Heart right ventricle (tissue), 16 donors: Measurements from ENCODE around the gene IFITM10. TPM values are rescaled to one million over a fixed set of nuclear protein-coding genes. Genes with fewer than 3 reads are reported as not detected.

Experiments
- ATAC-seq, 8 donors: fragments of 200-7000 bp; cut with Tn5 transposase; one replicate each; pipeline ENCODE4 v1.9.1; 2020; ENCODE audit warnings: mild to moderate bottlenecking in 8 of 8, moderate library complexity in 8 of 8, moderate number of reproducible peaks in 1 of 8
- DNase-seq, 2 donors: peaks; one replicate each; pipeline ENCODE4 v3.0.0-alpha.2; 2020
- H3K27ac ChIP-seq, 10 donors: fragments of 200-600 bp; sonication (generic) in 2 of 10; one replicate each; pipeline versions ENCODE4 v1.5.0 to v1.8.0; 2020 to 2022; ENCODE audit warnings: mild to moderate bottlenecking in 3 of 10
- H3K27me3 ChIP-seq, 7 donors: fragments of 200-600 bp; one replicate each; pipeline ENCODE4 v1.8.0; 2021 to 2022; ENCODE audit warnings: mild to moderate bottlenecking in 2 of 7
- H3K36me3 ChIP-seq, 9 donors: fragments of 200-600 bp; sonication (generic) in 1 of 9; one replicate each; pipeline versions ENCODE4 v1.5.0 to v1.8.0; 2020 to 2022; ENCODE audit warnings: mild to moderate bottlenecking in 2 of 9
- H3K4me1 ChIP-seq, 9 donors: fragments of 200-600 bp; sonication (generic) in 1 of 9; one replicate each; pipeline versions ENCODE4 v1.5.0 to v1.8.0; 2020 to 2022; ENCODE audit warnings: mild to moderate bottlenecking in 4 of 9
- H3K4me3 ChIP-seq, 10 donors: fragments of 200-600 bp; sonication (generic) in 2 of 10; one replicate each; pipeline versions ENCODE4 v1.5.0 to v1.8.0; 2020 to 2022; ENCODE audit warnings: mild to moderate bottlenecking in 7 of 10, moderate library complexity in 2 of 10
- H3K9me3 ChIP-seq, 11 donors: fragments of 200-600 bp in 10 of 11; sonication (generic) in 2 of 11; one replicate each; pipeline versions ENCODE4 v1.5.0 to v1.8.0; 2013 to 2022; ENCODE audit warnings: mild to moderate bottlenecking in 2 of 11, control low read depth in 1 of 11, moderate library complexity in 1 of 11
- WGBS, 2 donors: extraction: QIAGEN DNeasy Blood & Tissue Kit; methylation state at CpG; one replicate each; pipeline ENCODE4 v1.1.7; 2013; ENCODE audit warnings: inconsistent platforms in 1 of 2; 5-methylcytosine and 5-hydroxymethylcytosine counted together
- intact Hi-C, 10 donors: fragments of 100-400 bp; cut with DNase I; formaldehyde crosslinking; loops; one replicate each; pipeline versions ENCODE4 v1.11.1 to v1.14.2; 2022
- polyA plus RNA-seq, 2 donors: library from polyadenylated mRNA; stranded (reverse); fragments of 200-250 nt; gene quantifications; one replicate each; pipeline ENCODE4 v1.2.3, GENCODE V29; 2013
- total RNA-seq, 10 donors: library from RNA; stranded (reverse); fragmentation: NEBNext Ultra II Directional in 3 of 10; extraction: Animal tissue kit (Norgen Biotek cat#: 25700) in 3 of 10; gene quantifications; one replicate each; pipeline versions ENCODE4 v1.2.1 to v1.2.4, GENCODE V29; 2021 to 2023
- TF ChIP-seq, protein P1 (sequence below), 9 donors: fragments of 200-600 bp; sonication (generic) in 2 of 9; IDR thresholded peaks; one replicate each; pipeline versions ENCODE4 v1.5.0 to v1.8.0; 2021 to 2022; ENCODE audit warnings: antibody characterized with exemption in 9 of 9, mild to moderate bottlenecking in 5 of 9, moderate library complexity in 1 of 9
- donor health status: Arrhythmogenic right ventricular cardiomyopathy.
- donor health status: ischemic (EF 13 %, LVEDD 7.1; RV severe dilation, severe dysfunction).
- donor health status: healthy with polysubstance abuse.
- donor health status: DM: no; HTN: yes; CAD: no.
- donor health status: DM: no; HTN: no; CAD: no.
- donor health status: ischemic (EF 25% LVEDD 6.9; RV normal size, moderate dysfunction).
- donor health status: ischemic (EF 25% LVEDD 5.7; RV mildly dilated, moderate dysfunction).
- donor health status: healthy.
- donor health status: DM: yes; HTN: yes; CAD: no.
- donor health status: Ischemic cardiomyopathy.
- donor health status: ischemic (EF 35%, LVEDD 5.7; RV mildly dilated, moderate dysfunction).
- donor health status: nonischemic (EF 11% LVEDD 7.7; RV severe dilation, severe dysfunction).
- donor health status: DM: yes; HTN: yes; CAD: no.
- donor health status: PGD.
- donor health status: ischemic (EF 29% LVEDD 5.4; RV normal size, mild dysfunction).
- donor health status: nonischemic (EF 23%, LVEDD 6.1; RV moderate dilation, normal function).

Gene IFITM10
- total and polyA plus RNA-seq, 12 donors, result 0.07 to 2.4 (median 0.42) TPM

DNA sequence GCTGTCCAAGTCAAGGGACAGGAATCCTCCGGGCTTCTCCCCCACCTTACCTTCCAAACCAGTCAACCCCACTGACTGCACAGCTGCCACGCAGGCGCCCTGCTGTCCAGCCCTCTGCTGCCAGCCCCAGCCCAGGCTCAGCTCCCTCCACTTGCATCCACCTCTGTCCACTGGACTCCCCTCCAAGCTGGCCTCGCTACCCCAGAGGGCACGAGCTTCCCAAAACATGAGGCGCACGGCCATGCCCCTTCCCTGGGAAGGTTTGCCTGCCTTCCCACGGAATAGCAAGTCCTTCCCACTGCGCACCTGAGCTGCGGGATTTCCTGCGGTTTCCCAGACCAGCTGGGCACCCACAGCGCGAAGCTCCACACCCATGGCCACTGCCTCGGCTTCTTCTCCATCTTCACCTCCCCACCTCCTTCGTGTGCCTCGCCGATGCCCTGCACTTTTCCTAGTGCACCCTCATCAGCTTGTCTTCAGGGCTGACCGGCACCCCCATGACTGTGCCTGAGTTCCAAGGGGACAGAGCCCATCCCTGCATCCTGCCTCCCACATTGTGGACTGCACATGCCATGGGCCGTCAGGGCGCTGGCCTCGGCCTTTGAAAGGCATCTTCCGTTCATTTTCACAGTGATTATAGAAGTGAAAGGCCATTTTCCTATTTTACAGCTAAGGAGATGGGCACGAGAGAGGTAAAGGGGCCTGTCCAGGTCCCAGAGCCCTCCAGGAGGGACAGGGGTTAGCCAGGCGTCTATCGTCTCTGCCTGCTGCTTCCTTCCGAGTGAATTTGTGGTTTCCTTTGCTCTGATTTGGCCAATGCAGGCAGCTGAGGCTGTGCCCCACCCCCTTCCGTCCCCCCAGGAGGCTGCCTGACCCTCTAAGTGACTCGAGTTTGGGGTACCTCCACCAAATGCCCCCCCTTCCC, 16.4 kb downstream of the IFITM10 start:
- WGBS, 2 donors, result 71% methylated on average over 28 of the region's 28 CpGs
- H3K27me3 ChIP-seq, result peaks cover 5 to 94% (median 69%) of the 10 kb centered on the region in 7 donors

DNA sequence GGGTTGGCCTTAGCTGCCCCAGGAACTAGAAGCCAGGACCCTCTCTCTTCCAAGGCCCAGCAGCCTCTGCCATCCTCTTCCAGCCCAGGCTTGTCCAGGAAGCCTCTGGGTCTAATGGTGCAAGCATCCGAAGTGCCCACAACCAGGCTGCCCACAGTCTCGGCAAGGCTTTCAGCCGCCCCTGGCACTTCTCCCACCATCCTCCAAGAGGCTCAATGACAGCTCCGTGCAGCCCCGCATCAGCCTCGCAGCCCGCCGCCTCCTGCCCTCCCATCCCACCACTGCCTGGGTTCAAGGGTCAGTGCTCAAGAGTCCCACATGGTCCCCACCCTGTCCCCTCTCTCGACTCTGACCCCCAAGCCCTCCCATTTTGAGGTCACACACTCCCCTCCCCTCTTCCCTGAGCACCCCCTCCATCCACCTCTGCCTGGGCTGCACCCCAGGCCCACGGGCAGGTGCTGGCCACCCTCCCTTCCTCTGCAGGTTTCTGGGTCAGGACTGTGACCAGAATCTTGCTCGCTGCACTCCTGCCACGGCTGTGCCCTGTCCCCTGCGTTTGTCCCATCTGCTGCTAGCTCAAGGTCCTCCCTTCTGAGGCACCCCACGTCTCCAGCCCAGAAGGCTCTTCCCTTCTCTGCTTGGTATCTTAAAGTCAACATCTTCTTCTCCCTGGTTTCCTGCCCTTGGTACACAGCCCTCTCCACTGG, 17.2 kb downstream of the IFITM10 start:
- DNase-seq (no peak), ATAC-seq (peak in 2 of 8 donors; percentile 16 to 21)
- 70 to 71% methylated on average over 14 of the region's 14 CpGs for WGBS, 2 donors
- H3K4me3 ChIP-seq, result no peak overlapping the region
- intact Hi-C loops, result no loop called here
- peaks cover 5 to 94% (median 74%) of the 10 kb centered on the region in 7 donors for H3K27me3 ChIP-seq
- H3K27ac ChIP-seq, result no peak overlapping the region
- H3K9me3 ChIP-seq, result peaks cover 0 to 21% (median 0%) of the 10 kb centered on the region in 11 donors
- H3K4me1 ChIP-seq, result no peaks in the 10 kb centered on the region
- TF ChIP-seq, protein P1, sequence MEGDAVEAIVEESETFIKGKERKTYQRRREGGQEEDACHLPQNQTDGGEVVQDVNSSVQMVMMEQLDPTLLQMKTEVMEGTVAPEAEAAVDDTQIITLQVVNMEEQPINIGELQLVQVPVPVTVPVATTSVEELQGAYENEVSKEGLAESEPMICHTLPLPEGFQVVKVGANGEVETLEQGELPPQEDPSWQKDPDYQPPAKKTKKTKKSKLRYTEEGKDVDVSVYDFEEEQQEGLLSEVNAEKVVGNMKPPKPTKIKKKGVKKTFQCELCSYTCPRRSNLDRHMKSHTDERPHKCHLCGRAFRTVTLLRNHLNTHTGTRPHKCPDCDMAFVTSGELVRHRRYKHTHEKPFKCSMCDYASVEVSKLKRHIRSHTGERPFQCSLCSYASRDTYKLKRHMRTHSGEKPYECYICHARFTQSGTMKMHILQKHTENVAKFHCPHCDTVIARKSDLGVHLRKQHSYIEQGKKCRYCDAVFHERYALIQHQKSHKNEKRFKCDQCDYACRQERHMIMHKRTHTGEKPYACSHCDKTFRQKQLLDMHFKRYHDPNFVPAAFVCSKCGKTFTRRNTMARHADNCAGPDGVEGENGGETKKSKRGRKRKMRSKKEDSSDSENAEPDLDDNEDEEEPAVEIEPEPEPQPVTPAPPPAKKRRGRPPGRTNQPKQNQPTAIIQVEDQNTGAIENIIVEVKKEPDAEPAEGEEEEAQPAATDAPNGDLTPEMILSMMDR (IDR thresholded peaks at IDR 0.05), result no peak
- H3K36me3 ChIP-seq, result no peaks in the 10 kb centered on the region

More for the DNA sequence above, 16.4 kb downstream of the IFITM10 start:
- Histone ChIP-seq H3K27ac (no peak overlapping the region), H3K36me3 (no peaks in the 10 kb centered on the region), H3K4me1 (no peaks in the 10 kb centered on the region), H3K9me3 (peaks cover 0 to 24% (median 0%) of the 10 kb centered on the region in 11 donors), H3K4me3 (no peak overlapping the region)
- ATAC-seq (no peak), DNase-seq (no peak)
- TF ChIP-seq, protein P1 (IDR thresholded peaks at IDR 0.05), result no peak
- intact Hi-C loops, result no loop called here

DNA sequence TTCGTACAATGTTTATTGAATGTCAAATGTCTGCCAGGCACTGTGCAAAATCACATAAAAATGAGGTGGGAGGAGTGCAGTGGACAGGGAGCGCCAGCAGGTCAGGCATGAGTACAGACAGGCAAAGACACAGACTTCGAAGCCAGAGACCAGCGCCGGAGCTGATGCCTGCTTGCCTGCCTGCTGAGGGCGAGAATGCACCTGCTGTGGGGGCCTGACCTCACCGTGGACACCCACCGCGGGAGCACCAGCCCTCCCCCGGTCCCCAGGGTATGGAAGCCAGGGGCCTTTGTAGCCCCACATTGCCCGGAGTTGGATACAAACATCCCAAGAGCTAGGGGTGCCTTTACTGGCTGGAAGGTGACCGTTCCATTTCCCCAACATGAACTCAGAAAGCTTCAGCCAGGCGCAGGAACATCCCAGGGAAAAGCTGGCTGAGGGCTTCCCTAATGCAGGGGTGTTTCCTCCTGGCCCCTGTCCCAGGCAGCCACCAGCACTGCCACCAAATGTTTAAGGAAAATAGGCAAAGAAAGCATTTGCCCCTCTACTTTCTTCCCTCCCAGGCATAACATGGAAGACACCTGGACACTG, 17.9 kb downstream of the IFITM10 start:
- Histone ChIP-seq H3K4me3 (no peak overlapping the region), H3K36me3 (no peaks in the 10 kb centered on the region), H3K9me3 (peaks cover 0 to 17% (median 0%) of the 10 kb centered on the region in 11 donors), H3K4me1 (no peaks in the 10 kb centered on the region), H3K27ac (no peak overlapping the region), H3K27me3 (peaks cover 5 to 94% (median 75%) of the 10 kb centered on the region in 7 donors)
- 33 to 35% methylated on average over 13 of the region's 13 CpGs for WGBS, 2 donors
- ATAC-seq, result no peak
- intact Hi-C loops, result no loop called here
- TF ChIP-seq, protein P1 (IDR thresholded peaks at IDR 0.05), result no peak
- DNase-seq, result no peak

DNA sequence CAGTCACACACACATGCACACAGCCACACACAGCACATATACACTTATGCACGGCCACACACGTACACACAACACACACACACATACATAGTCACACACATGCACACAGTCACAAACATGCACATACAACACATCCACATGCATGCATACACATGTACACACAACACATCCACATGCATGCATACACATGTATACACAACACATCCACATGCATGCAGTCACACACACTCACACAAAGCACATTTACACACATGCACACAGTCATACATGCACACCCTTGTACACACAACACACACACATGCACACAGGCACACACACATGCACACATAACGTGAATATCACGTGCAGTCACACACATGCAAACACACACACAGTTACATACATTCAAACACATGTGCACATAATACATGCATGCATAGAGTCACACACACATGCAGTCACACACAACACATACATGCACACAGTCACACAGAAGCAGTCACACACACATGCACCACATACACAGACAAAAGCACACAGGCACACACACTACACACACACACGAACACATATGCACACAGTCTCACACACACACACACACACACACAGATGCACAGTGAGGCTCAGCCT, 18.8 kb downstream of the IFITM10 start:
- Histone ChIP-seq H3K4me1 (no peaks in the 10 kb centered on the region), H3K9me3 (peaks cover 0 to 7% (median 0%) of the 10 kb centered on the region in 11 donors), H3K27ac (no peak overlapping the region), H3K36me3 (no peaks in the 10 kb centered on the region), H3K27me3 (peaks cover 5 to 91% (median 74%) of the 10 kb centered on the region in 7 donors), H3K4me3 (no peak overlapping the region)
- DNase-seq (no peak), ATAC-seq (no peak)
- intact Hi-C loops, result no loop called here
- 90 to 91% methylated on average over 5 of the region's 5 CpGs for WGBS, 2 donors
- TF ChIP-seq, protein P1 (IDR thresholded peaks at IDR 0.05), result no peak
